ENCODE measurements around the gene CFL2. TPM values are rescaled to one million over a fixed set of nuclear protein-coding genes. Genes with fewer than 3 reads are reported as not detected.

The CFL2 gene
- total and polyA plus RNA-seq, 2 of the 13 experiments (the other 11 are each of a cell fraction or from before 2014, with no cell fraction given), result 114 to 158 TPM

DNA sequence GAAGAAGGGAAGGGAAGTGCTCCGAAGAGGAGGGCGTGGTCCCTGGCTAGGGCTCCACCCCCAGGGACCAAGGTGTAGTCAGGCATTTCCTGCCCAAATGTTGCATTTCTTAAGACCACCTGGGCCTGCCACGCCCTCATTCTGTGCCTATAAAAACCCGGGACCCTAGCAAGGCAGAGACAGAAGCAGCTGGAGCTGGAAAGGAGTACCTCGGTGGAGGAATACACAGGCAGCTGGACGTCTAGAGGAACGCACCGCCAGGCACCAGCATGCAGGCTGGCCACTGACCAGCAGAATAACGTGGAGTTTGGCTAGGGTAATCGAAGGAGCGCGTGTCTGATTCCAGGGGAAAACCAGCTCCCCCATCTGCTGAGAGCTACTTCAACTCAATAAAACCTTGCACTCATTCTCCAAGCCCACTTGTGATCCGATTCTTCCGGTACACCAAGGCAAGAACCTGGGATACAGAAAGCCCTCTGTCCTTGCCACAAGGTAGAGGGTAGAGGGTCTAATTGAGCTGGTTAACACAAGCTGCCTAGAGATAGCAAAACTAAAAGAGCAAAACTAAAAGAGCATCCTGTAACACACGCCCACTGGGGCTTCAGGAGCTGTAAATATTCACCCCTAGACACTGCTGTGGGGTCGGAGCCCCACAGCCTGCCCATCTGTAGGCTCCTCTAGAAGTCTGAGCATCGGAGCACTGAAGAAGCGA, 21.0 kb downstream of the CFL2 start (continued):
- peak; percentile 86 for TF ChIP-seq ZNF350 (CRISPR knock-in tag; IDR thresholded peaks at IDR 0.05; ENCODE audit: borderline replicate concordance, low read depth)
- TF ChIP-seq THYN1 (CRISPR knock-in tag; IDR thresholded peaks at IDR 0.05; ENCODE audit: borderline replicate concordance, low read depth), result no peak
- TF ChIP-seq ZNF44 (CRISPR knock-in tag; IDR thresholded peaks at IDR 0.05), result peak; percentile 88; the same call in 1 of the 2 replicates
- TF ChIP-seq, protein P1, sequence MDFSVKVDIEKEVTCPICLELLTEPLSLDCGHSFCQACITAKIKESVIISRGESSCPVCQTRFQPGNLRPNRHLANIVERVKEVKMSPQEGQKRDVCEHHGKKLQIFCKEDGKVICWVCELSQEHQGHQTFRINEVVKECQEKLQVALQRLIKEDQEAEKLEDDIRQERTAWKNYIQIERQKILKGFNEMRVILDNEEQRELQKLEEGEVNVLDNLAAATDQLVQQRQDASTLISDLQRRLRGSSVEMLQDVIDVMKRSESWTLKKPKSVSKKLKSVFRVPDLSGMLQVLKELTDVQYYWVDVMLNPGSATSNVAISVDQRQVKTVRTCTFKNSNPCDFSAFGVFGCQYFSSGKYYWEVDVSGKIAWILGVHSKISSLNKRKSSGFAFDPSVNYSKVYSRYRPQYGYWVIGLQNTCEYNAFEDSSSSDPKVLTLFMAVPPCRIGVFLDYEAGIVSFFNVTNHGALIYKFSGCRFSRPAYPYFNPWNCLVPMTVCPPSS (IDR thresholded peaks at IDR 0.05), result no peak
- no peak for TF ChIP-seq SP1 (IDR thresholded peaks at IDR 0.05)
- TF ChIP-seq SP1 (CRISPR knock-in tag; IDR thresholded peaks at IDR 0.05), result peak; percentile 82
- TF ChIP-seq, protein P2, sequence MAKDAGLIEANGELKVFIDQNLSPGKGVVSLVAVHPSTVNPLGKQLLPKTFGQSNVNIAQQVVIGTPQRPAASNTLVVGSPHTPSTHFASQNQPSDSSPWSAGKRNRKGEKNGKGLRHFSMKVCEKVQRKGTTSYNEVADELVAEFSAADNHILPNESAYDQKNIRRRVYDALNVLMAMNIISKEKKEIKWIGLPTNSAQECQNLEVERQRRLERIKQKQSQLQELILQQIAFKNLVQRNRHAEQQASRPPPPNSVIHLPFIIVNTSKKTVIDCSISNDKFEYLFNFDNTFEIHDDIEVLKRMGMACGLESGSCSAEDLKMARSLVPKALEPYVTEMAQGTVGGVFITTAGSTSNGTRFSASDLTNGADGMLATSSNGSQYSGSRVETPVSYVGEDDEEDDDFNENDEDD (CRISPR knock-in tag; IDR thresholded peaks at IDR 0.05; ENCODE audit: borderline replicate concordance), result 0 out of 2 replicates have a peak, but pooled peaks have one; percentile 51
- TF ChIP-seq FOXP1 (IDR thresholded peaks at IDR 0.05), result no peak
- TF ChIP-seq FOXP1 (CRISPR knock-in tag; IDR thresholded peaks at IDR 0.05), result peak; percentile 31; the same call in 1 of the 2 replicates
- peak; percentile 10; the same call in 1 of the 2 replicates for TF ChIP-seq HNF4G (IDR thresholded peaks at IDR 0.05; ENCODE audit: borderline replicate concordance, low read depth, low read length)
- TF ChIP-seq HNF4G (CRISPR knock-in tag; IDR thresholded peaks at IDR 0.05; ENCODE audit: borderline replicate concordance, low read depth), result peak; percentile 38
- TF ChIP-seq, protein P3, sequence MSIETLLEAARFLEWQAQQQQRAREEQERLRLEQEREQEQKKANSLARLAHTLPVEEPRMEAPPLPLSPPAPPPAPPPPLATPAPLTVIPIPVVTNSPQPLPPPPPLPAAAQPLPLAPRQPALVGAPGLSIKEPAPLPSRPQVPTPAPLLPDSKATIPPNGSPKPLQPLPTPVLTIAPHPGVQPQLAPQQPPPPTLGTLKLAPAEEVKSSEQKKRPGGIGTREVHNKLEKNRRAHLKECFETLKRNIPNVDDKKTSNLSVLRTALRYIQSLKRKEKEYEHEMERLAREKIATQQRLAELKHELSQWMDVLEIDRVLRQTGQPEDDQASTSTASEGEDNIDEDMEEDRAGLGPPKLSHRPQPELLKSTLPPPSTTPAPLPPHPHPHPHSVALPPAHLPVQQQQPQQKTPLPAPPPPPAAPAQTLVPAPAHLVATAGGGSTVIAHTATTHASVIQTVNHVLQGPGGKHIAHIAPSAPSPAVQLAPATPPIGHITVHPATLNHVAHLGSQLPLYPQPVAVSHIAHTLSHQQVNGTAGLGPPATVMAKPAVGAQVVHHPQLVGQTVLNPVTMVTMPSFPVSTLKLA (IDR thresholded peaks at IDR 0.05), result no peak
- TF ChIP-seq HNRNPK (IDR thresholded peaks at IDR 0.05; ENCODE audit: low read depth, low read length, poor library complexity, severe bottlenecking), result no peak
- TF ChIP-seq, protein P4, sequence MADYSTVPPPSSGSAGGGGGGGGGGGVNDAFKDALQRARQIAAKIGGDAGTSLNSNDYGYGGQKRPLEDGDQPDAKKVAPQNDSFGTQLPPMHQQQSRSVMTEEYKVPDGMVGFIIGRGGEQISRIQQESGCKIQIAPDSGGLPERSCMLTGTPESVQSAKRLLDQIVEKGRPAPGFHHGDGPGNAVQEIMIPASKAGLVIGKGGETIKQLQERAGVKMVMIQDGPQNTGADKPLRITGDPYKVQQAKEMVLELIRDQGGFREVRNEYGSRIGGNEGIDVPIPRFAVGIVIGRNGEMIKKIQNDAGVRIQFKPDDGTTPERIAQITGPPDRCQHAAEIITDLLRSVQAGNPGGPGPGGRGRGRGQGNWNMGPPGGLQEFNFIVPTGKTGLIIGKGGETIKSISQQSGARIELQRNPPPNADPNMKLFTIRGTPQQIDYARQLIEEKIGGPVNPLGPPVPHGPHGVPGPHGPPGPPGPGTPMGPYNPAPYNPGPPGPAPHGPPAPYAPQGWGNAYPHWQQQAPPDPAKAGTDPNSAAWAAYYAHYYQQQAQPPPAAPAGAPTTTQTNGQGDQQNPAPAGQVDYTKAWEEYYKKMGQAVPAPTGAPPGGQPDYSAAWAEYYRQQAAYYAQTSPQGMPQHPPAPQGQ (CRISPR knock-in tag; IDR thresholded peaks at IDR 0.05; ENCODE audit: borderline replicate concordance), result 0 out of 2 replicates have a peak, but pooled peaks have one; percentile 50
- TF ChIP-seq, protein P5, sequence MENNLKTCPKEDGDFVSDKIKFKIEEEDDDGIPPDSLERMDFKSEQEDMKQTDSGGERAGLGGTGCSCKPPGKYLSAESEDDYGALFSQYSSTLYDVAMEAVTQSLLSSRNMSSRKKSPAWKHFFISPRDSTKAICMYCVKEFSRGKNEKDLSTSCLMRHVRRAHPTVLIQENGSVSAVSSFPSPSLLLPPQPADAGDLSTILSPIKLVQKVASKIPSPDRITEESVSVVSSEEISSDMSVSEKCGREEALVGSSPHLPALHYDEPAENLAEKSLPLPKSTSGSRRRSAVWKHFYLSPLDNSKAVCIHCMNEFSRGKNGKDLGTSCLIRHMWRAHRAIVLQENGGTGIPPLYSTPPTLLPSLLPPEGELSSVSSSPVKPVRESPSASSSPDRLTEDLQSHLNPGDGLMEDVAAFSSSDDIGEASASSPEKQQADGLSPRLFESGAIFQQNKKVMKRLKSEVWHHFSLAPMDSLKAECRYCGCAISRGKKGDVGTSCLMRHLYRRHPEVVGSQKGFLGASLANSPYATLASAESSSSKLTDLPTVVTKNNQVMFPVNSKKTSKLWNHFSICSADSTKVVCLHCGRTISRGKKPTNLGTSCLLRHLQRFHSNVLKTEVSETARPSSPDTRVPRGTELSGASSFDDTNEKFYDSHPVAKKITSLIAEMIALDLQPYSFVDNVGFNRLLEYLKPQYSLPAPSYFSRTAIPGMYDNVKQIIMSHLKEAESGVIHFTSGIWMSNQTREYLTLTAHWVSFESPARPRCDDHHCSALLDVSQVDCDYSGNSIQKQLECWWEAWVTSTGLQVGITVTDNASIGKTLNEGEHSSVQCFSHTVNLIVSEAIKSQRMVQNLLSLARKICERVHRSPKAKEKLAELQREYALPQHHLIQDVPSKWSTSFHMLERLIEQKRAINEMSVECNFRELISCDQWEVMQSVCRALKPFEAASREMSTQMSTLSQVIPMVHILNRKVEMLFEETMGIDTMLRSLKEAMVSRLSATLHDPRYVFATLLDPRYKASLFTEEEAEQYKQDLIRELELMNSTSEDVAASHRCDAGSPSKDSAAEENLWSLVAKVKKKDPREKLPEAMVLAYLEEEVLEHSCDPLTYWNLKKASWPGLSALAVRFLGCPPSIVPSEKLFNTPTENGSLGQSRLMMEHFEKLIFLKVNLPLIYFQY (CRISPR knock-in tag; IDR thresholded peaks at IDR 0.05; ENCODE audit: borderline replicate concordance), result 0 out of 2 replicates have a peak, but pooled peaks have one; percentile 24
- no peak for TF ChIP-seq ZNF556 (CRISPR knock-in tag; IDR thresholded peaks at IDR 0.05; ENCODE audit: borderline replicate concordance)
- TF ChIP-seq, protein P6, sequence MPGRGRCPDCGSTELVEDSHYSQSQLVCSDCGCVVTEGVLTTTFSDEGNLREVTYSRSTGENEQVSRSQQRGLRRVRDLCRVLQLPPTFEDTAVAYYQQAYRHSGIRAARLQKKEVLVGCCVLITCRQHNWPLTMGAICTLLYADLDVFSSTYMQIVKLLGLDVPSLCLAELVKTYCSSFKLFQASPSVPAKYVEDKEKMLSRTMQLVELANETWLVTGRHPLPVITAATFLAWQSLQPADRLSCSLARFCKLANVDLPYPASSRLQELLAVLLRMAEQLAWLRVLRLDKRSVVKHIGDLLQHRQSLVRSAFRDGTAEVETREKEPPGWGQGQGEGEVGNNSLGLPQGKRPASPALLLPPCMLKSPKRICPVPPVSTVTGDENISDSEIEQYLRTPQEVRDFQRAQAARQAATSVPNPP (CRISPR knock-in tag; IDR thresholded peaks at IDR 0.05), result peak; percentile 56; the same call in 1 of the 2 replicates

Data from HepG2 (cell line).